GM21576 (cell line): ENCODE measurements around the gene GARIN3.
"Not testable (repeated sequence)": the region's sequence is repeated elsewhere in the genome, so short reads cannot be mapped to it uniquely, and the experiment has no call there.

ENCODE experiments used
- ATAC-seq: cut with Tn5 transposase; IDR thresholded peaks from one replicate; pipeline ENCODE4 v1.9.1; 2021; ENCODE audit warnings: mild to moderate bottlenecking, moderate library complexity; ENCODE audit not compliant: unreplicated experiment

Gene GARIN3

DNA sequence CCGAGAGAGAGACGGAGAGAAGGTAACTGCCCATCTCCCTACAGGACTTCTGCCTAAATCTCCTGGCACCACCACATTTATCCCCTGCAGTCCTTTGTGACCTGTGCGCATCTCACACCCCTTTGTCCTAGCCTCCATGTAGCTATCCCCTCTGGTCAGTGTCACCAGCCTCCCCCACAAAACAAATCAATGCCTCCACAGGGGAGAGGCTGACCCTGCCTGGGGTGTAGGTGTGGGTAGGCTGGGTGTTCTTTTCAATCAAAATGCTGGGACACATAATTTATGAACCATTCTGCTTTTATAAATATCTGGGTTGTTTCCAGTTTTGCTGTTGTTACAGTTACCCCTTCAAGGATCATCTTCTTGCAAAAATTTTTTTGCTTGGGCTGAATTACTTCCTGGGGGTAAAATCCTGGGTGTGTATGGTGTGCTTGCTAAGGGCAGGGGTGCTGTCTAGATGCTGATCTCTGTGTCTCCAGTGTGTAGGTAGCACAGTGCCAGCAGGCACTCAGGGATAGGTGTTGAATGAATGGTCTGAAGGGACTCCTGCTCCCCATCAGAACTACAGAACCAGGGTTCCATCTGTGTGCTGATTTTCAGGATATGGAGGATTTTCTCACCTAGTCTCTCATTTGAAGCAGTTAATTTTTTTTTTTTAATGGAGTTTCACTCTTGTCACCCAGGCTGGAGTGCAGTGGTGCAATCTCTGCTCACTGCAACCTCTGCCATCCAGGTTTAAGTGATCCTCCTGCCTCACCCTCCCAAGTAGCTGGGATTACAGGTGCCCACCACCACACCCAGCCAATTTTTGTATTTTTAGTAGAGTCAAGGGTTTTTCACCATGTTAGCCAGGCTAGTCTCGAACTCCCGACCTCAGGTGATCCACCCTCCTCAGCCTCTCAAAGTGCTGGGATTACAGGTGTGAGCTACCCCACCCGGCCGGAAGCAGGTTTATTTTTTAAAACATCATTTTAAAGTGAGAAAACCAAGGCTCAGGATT lies at the start of gene GARIN3:
Gene GARIN3, minus strand, starts transcription at position 51 of the 1,000 bp plus-strand sequence. CDS start 96 bp downstream, outside the sequence.
- ATAC-seq = no peak

DNA sequence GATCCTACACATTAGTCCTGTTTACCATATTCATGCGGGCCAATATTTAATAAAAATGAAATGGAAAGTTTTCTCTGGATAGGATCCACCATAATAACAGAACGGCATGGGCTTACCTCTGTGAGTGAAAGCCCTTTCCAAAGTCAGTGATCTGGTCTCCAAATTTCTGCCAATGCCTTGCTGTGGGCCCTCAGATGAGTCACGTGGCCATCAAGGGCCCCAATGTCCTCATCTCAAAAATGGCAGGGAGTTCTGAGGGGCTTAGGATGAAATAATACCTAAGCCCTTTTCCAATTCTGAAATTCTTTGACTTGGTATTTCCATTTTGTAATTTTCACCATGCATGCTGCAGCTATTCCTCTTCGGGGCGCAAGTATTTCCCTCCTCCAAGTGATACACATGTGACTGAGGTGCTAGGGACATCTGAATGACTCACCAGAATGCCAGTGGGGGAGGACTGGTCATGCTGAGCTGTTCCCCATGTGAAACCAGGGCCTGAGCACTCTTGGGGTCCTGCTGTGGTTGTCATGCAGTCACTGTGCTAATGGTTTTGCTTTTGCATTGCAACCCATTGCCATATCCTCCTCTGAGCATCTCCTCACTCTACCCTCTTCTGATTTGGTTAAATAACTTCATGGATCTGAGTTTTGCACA lies 49.6 kb upstream of the GARIN3 start:
- ATAC-seq = no peak

DNA sequence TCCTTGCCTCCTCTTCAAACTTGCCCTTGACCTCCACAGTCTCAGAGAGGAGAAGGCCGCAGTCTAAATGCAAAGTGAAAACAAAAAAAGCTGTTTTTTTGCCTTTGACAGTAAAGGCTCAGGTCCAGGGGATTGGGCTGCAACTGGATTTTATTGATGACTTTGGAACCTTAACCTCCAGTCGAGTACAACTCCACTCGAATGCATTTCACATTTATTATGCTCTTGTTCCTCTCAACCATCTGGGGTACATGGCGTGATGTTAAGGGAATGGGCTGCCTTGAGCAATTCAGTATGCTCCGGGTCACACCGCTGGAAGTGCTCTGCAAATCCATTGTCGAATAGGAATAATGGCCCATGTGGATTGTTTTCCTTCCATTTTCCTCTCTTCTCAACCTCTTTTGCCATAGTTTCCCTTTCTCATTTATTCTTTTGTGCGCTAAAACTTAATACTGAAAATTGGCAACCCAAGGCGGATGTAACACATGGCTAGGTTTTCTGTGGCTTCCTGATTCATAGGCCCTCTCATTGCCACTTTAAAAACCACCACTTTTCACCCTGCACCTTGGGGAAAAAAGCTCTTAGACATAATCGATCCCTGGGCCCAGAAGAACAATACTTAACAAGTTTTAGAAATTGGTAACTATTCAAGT lies 48.9 kb upstream of the GARIN3 start:
- ATAC-seq = peak; percentile 51

DNA sequence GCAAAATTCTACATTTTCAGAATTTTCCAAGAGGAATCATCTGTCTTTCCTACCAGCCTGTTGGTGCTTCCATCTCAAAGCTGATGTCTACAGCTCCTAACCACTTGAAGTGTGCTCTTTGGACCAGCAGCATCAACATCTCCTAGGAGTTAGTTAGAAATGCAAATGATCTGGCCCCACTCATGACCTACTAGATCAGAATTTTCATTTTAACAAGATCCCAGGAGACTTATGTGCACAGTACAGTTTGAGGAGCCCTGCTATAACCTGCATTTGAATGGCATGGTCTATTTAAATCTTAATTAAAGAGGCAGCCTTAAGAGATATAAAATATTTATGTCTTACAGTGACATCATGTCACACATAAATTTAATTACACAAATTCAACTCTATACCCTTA lies 48.4 kb upstream of the GARIN3 start:
- ATAC-seq = no peak

DNA sequence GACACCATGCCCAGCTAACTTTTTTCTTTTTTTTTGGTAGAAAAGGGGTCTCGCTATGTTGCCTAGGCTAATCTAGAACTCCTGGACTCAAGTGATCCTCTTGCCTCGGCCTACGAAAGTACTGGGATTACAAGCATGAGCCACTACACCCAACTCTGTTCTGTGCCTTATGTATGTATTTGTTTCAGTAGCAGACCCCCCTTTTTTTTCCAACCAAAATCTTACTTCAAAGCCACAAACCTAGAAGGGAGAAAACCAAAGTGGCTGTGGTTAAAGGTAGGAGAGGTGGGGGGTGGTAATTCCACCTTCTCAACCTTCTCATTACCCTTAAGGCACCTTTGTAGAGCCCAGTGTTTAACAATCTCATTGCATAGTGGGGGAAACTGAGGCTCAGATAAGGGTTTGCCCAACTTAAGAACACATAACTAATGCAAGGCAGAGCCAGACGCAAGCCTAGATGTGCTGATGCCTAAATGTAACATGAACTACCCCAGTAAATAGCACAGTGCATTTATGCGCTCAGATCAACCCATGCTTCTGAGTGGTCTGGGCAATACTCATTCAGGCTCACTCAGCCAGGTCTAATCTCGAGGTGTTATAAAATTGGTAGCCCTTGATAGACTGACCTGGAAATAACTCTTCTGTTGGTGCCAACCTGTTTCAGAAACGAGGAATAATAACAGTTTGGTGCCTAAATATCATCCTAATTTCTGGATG lies 47.6 kb upstream of the GARIN3 start:
- ATAC-seq = no peak

DNA sequence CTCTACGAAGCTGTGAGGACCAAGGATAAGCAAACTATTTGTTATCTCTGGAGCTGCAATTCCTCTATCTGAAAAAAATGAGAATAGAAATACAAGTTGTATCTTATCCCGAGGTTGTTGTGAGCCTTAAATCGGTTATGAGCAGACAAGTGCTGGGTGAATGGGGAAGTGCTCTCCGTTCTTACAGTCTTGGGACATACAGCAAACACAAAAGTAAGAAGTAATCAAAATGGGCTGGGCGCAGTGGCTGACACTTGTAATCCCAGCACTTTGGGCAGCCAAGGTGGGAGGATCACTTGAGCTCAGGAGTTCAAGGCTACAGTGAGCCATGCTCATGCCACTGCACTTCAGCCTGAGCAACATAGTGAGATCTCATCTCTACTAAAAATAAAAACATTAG lies 46.2 kb upstream of the GARIN3 start:
- no peak for ATAC-seq

DNA sequence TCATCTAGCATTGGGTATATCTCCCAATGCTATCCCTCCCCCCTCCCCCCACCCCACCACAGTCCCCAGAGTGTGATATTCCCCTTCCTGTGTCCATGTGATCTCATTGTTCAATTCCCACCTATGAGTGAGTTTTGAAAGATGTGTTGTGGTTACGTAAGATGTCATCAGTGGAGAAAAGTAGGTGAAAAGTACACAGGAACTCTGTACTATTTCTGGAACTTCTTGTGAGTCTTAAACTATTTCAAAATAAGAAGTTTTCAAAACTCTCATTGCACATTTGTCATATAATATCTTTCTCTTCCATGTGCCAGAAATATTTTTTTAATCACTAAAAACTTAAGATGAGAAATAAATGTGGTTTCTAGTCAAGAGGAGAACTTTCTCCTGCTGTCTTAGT lies 44.6 kb upstream of the GARIN3 start:
- not testable (repeated sequence) for ATAC-seq

DNA sequence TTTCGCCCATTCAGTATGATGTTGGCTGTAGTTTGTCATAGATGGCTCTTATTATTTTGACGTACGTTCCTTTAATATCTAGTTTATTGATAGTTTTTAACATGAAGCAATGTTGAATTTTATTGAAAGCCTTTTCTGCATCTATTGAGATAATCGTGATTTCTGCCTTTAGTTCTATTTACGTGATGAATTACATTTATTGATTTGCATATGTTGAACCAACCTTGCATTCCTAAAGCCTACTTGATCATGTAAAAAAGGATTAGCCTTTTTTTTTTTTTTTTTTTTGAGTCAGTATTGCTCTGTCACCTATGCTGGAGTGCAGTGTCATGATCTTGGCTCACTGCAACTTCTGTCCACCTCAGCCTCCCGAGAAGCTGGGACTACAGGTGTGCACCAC lies 39.6 kb upstream of the GARIN3 start:
- no peak for ATAC-seq

DNA sequence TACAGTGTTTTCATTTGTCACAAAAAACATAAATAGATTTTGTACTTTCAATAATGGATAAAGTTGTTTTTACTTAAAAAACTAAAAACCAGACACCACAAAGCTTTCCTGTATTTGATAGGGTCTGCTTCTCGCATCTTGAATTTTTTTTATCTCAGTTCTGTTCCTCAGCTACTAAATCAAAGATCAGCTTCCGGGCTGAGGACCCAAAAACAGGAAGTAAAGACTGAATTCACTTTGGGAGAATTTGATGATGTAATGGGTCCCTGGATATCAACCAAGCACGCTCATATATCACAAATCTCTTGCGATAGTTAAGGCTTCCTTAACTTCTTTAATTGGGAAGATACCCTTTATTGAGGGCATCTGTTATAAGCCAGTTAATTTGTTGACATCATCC lies 38.7 kb upstream of the GARIN3 start:
- no peak for ATAC-seq

DNA sequence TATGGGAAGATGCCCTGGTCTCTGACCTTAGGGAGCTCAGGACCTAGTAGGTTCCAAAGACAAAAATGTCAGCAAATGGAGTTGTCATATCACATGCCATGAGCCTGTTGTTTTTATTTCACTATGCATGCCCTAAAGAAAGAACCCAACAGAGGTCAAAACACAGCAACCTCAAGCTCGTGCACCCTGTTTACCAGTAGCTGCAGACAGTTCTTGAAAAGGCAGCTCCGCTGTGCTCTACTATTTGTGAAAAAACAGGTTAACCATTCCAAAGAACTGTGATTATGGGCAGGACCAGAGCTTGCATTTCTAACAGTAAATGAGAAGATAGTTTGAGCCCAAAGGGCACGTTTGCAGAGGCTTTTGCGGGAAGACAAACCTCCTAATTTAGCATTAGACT lies 37.4 kb upstream of the GARIN3 start:
- ATAC-seq = no peak

DNA sequence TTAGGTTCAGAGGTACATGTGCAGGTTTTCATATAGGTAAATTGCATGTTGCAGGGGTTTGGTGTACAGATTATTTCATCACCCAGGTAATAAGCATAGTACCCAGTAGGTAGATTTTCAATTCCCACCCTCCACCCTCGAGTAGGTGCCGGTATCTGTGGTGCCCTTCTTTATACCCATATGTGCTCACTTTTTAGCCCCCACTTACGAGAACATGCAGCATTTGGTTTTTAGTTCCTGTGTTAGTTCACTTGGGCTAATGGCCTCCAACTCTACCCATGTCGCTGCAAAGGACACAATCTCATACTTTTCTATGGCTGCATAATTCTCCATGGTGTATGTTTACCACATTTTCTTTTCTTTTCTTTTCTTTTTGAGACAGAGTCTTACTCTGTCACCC lies 35.8 kb upstream of the GARIN3 start:
- no peak for ATAC-seq

DNA sequence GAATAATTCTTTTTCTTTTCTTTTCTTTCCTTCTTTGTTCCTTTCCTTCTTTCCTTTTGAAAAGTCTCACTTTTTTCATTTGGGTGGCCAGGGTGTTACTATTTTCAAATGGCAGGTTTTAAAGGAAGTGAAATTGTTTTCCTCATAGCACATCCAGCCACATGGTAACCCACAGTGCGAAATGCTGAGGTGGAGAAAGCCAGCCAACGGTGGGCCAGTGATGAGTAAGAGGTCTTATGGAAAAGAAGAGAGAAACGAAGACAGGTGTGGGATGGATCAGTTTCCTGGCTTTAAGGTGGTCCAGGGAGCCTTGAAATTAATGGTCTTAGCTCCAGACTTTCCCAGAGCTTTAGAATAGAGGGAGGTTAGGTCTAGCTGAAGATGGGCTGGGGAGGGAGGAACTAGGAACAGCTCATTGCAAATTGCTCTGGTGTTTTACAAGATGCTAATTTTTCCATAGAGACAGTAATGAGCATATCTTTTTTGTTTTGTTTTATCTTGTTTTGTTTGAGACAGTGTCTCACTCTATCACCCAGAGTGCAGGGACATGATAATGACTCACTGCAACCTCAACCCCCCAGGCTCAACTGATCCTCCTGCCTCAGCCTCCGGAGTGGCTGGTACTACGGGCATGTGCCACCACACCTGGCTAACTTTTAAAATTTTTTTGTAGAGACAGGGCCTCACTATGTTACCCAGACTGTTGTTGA lies 32.4 kb upstream of the GARIN3 start:
- no peak for ATAC-seq

DNA sequence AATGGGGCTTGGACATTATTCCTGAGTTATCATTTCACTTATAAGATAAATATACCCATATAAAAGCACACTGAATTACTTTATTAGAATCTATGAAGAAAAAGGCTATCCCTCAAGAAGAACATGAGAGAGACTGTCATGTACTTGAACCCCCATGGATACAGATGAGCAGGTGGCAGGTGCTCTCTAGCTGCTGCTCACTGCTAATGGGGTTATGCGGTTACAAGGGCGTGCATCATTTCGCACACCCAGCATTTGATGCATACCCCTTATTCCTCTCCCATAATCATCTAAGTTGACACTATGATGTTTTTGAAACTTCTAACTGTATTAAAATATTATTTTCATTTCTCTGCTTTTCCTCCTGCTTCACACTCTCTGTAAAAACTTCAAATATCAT lies 31.0 kb upstream of the GARIN3 start:
- ATAC-seq = no peak

DNA sequence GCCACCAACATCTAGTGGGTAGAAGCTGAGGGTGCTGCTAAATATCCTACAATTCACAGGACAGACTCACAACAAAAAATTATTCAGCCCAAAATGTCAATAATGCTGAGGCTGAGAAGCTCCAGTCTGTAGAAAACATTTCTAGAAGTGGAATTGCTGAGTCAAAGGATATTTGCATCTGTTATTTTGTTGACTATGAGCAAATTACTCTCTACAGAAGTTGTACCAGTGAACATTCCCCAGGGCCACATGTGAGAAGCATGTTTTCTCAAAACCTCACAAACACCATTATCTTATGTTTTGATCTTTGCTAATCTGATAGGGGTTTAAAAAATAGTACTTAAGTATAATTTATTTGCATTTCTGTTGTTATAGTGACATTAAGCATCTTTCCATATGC lies 30.0 kb upstream of the GARIN3 start:
- ATAC-seq = no peak

DNA sequence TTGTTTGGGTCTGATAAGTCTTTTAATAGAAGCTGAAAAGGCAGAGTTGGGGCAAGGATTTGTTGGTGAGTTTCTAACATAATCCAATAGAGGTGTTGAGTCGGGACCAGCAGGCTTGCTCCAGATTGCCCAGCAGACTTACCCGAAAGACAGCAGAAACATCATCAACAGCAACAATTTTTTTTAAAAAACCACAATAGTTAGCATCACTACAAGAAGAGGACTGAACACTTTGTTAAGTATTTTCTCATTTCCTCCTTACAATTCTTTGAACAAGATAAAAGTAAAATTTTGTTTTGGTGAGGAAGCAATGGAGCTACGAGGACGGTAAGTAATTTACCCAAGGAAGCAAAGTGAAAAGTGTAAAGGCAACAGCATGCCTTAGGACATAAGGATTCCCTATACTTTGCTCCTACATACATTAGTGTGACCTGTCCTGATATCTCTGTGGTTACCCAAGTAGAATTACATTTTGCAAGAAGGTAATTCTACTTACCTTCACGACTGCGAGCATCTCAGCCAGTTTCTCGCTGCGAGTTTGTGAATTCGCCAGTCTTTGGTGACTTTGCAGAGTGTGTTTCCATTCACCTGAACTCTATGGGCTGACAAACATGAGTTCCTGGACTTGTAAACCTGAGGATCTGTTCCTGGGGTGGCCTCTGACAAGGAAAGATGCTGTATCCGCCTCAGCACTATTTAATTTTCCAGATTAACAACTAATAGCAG lies 27.8 kb upstream of the GARIN3 start:
- no peak for ATAC-seq

DNA sequence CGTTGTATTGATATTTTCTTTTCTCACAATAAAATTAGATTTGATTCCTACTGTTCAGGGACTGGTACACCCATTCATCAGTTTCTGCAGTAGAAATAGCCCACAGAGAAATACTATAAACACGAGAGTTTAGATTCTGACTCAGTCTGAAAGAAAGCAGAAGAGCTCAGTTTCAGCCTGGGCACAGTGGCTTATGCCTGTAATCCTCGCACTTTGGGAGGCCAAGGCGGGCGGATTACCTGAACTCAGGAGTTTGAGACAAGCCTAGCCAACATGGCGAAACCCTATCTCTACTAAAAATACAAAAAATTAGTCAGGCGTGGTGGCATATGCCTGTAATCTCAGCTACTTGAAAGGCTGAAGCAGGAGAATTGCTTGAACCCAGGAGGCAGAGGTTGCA lies 23.2 kb upstream of the GARIN3 start:
- peak; percentile 88 for ATAC-seq

DNA sequence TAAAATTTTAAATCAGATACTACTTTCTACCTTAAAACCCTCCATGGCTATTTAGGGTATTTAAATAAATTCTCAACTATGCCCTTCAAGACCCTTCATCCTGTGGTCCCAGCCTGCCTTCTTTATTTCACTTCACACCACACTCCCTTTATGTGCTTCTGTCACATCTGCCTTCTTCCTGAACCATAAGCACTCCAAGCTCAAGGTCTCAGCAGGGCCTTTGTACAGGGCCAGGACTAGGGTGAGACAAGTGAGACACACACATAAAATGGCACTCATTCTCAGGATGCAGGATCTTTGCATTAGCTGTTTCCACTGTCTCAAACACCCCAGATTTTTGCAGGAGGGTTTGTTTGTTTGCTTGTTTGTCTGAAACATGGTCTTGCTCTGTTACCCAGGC lies 22.2 kb upstream of the GARIN3 start:
- no peak for ATAC-seq

DNA sequence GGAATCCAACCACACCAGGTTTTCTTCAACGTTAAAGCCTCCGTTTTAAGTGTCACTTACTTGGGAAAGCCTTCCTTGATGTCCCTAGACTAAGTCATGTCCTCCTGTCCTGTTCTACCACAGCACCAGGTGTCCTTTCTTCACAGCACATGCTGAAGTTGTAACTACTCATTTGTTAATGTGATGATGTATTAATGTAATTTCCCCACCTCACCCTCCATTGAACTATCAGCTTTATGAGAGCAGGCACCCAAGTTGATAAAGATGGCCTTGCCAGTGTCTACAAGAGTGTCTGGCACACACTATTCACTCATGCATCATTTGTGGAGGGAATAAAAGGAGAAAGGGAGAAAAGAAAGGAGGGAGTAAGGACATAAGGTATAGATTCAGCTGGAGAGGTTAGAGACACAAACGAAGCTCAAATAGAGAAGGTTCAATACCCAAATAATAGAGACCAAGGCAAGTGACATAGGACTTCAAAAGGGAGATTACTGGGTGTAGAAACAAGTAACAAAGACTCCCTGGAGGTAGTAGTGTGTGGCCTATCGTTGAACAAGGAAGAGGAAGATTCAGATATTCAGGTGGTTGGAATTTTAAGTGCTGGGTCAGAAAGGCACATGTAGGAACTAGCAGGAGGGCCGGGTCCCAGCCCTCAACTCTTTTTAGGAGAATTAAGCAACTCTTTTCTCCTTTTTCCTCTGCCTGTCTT lies 21.1 kb upstream of the GARIN3 start:
- no peak for ATAC-seq
